CD14-positive monocyte (primary cell): Measurements from ENCODE around the gene KMT2E. TPM values are rescaled to one million over a fixed set of nuclear protein-coding genes. Genes with fewer than 3 reads are reported as not detected.

Experiments used
- DNase-seq, 3 donors: peaks; one replicate each; pipeline ENCODE4 v3.0.0-alpha.2; 2011 to 2022
- H2AFZ ChIP-seq: 2 replicates; pipeline ENCODE4 v1.6.0; 2012; ENCODE audit warnings: mild to moderate bottlenecking, low read depth, low read length, inconsistent platforms; ENCODE audit not compliant: insufficient read depth, poor library complexity, severe bottlenecking
- H3K27ac ChIP-seq, 2 donors: 1 replicate in 1 of 2; 2 replicates in 1 of 2; pipeline ENCODE4 v1.5.1; 2012 to 2013; ENCODE audit warnings: low read length in 2 of 2, control low read depth in 1 of 2, inconsistent platforms in 1 of 2, low read depth in 1 of 2, mild to moderate bottlenecking in 1 of 2
- H3K27me3 ChIP-seq, 2 donors: one replicate each; pipeline versions ENCODE4 v1.6.0 to v1.6.1; 2011 to 2013; ENCODE audit warnings: low read length in 2 of 2; ENCODE audit not compliant: control insufficient read depth in 2 of 2, insufficient read depth in 2 of 2
- H3K36me3 ChIP-seq, 2 donors: replicated peaks in 1 of 2; 1 replicate in 1 of 2; 2 replicates in 1 of 2; pipeline versions ENCODE4 v1.5.1 to v1.6.1; 2012 to 2013; ENCODE audit warnings: low read length in 2 of 2, control low read depth in 1 of 2, inconsistent platforms in 1 of 2, mild to moderate bottlenecking in 1 of 2; ENCODE audit not compliant: insufficient read depth in 2 of 2, control insufficient read depth in 1 of 2
- H3K4me1 ChIP-seq, 2 donors: 1 replicate in 1 of 2; 2 replicates in 1 of 2; pipeline versions ENCODE4 v1.5.1 to v1.6.1; 2012 to 2013; ENCODE audit warnings: low read length in 2 of 2, control low read depth in 1 of 2, inconsistent platforms in 1 of 2, mild to moderate bottlenecking in 1 of 2, moderate library complexity in 1 of 2; ENCODE audit not compliant: insufficient read depth in 2 of 2, control insufficient read depth in 1 of 2
- H3K4me2 ChIP-seq: replicated peaks from 2 replicates; pipeline ENCODE3; 2012; ENCODE audit warnings: low read length, moderate library complexity, mild to moderate bottlenecking; ENCODE audit not compliant: poor library complexity, severe bottlenecking; ENCODE audit errors: extremely low read depth
- H3K4me3 ChIP-seq, 3 experiments: fragments of 200-600 bp in 1 of 3; sonication (generic) in 1 of 3; replicated peaks in 1 of 3; 1 replicate in 2 of 3; 2 replicates in 1 of 3; pipeline ENCODE4 v1.5.1; 2011 to 2013; ENCODE audit warnings: low read length in 3 of 3, mild to moderate bottlenecking in 3 of 3, control low read depth in 2 of 3, low read depth in 2 of 3, inconsistent platforms in 1 of 3, moderate library complexity in 1 of 3
- H3K79me2 ChIP-seq: 2 replicates; pipeline ENCODE4 v1.6.0; 2012; ENCODE audit warnings: mild to moderate bottlenecking, control low read depth, inconsistent platforms, low read length, moderate library complexity; ENCODE audit not compliant: insufficient read depth
- H3K9ac ChIP-seq: 2 replicates; pipeline ENCODE4 v1.6.0; 2017; ENCODE audit warnings: low read length, mild to moderate bottlenecking; ENCODE audit not compliant: insufficient read depth, poor library complexity, severe bottlenecking
- H3K9me3 ChIP-seq, 2 donors: replicated peaks in 1 of 2; 1 replicate in 1 of 2; 2 replicates in 1 of 2; pipeline versions ENCODE4 v1.5.1 to v1.6.1; 2012 to 2013; ENCODE audit warnings: low read length in 2 of 2, control low read depth in 1 of 2; ENCODE audit not compliant: control insufficient read depth in 1 of 2, insufficient read depth in 1 of 2
- H4K20me1 ChIP-seq: 2 replicates; pipeline ENCODE4 v1.6.0; 2012; ENCODE audit warnings: mild to moderate bottlenecking, low read length, control low read depth, moderate library complexity; ENCODE audit not compliant: insufficient read depth
- H3K27ac Mint-ChIP-seq, 7 donors: one replicate each; pipeline ENCODE4 v1.8.0; 2020; ENCODE audit warnings: mild to moderate bottlenecking in 7 of 7, mixed read lengths in 7 of 7, moderate library complexity in 6 of 7, inconsistent platforms in 2 of 7
- H3K27me3 Mint-ChIP-seq, 3 donors: one replicate each; pipeline ENCODE4 v1.8.0; 2021 to 2022; ENCODE audit warnings: low read depth in 3 of 3, mild to moderate bottlenecking in 3 of 3, mixed read lengths in 3 of 3, moderate library complexity in 3 of 3, inconsistent platforms in 1 of 3
- H3K36me3 Mint-ChIP-seq, 2 donors: one replicate each; pipeline ENCODE4 v1.8.0; 2020; ENCODE audit warnings: mixed read lengths in 2 of 2, inconsistent platforms in 1 of 2, mild to moderate bottlenecking in 1 of 2
- H3K4me1 Mint-ChIP-seq: one replicate; pipeline ENCODE4 v1.8.0; 2020; ENCODE audit warnings: mild to moderate bottlenecking, mixed read lengths
- H3K4me3 Mint-ChIP-seq, 2 donors: one replicate each; pipeline ENCODE4 v1.8.0; 2020; ENCODE audit warnings: mild to moderate bottlenecking in 2 of 2, mixed read lengths in 2 of 2, moderate library complexity in 1 of 2
- H3K9me3 Mint-ChIP-seq, 7 donors: one replicate each; pipeline ENCODE4 v1.8.0; 2020 to 2022; ENCODE audit warnings: mixed read lengths in 7 of 7, mild to moderate bottlenecking in 6 of 7, moderate library complexity in 6 of 7, inconsistent platforms in 2 of 7
- CTCF ChIP-seq: fragments of 200-600 bp; IDR thresholded peaks from one replicate; pipeline ENCODE4 v1.8.0; 2022; ENCODE audit warnings: antibody characterized with exemption, mild to moderate bottlenecking
- WGBS: methylation state at CpG from one replicate; pipeline ENCODE4 v1.1.5; 2013; ENCODE audit warnings: missing lambda C conversion rate; ENCODE audit not compliant: insufficient coverage; 5-methylcytosine and 5-hydroxymethylcytosine counted together
- intact Hi-C, 2 donors: fragments of 100-400 bp; cut with micrococcal nuclease; formaldehyde crosslinking; loops; one replicate each; pipeline versions ENCODE4 v1.15.0 to v1.15.1; 2023
- polyA plus RNA-seq, 3 donors: library from polyadenylated mRNA; depleted of rRNA in 1 of 3; unstranded in 2 of 3; stranded (reverse) in 1 of 3; fragments of 300-500 nt in 2 of 3; fragments of >200 nt in 1 of 3; fragmentation: Illumina TruSeq in 2 of 3; gene quantifications; 1 replicate in 2 of 3; 2 replicates in 1 of 3; pipeline ENCODE4 v1.2.3, GENCODE V29; 2012 to 2021

Gene KMT2E
- polyA plus RNA-seq, 3 donors: 21.5 to 58.0 (median 33.1) TPM

GRCh38 chr7:105112440-105113418 lies 98.7 kb downstream of the KMT2E start:
- no peak overlapping the region for H3K4me2 ChIP-seq
- no peaks in the 10 kb centered on the region for H3K27me3 ChIP-seq
- H3K36me3 ChIP-seq: peaks cover 80 to 100% of the 10 kb centered on the region in 2 donors
- intact Hi-C loops: no loop called here
- no peaks in the 10 kb centered on the region for H3K9me3 ChIP-seq
- H3K79me2 ChIP-seq: peaks cover 8% of the 10 kb centered on the region
- no peak overlapping the region for H3K27ac ChIP-seq
- WGBS: 98% methylated on average over 11 of the region's 11 CpGs
- Mint-ChIP-seq H3K9me3 (no peaks in the 10 kb centered on the region), H3K27ac (peak overlapping the region in 5 of 7 donors; percentile 8 to 85 (median 22)), H3K4me3 (no peak overlapping the region), H3K27me3 (peaks cover 0 to 2% (median 0%) of the 10 kb centered on the region in 3 donors), H3K4me1 (no peaks in the 10 kb centered on the region), H3K36me3 (peaks cover 63 to 87% of the 10 kb centered on the region in 2 donors)
- peaks cover 92% of the 10 kb centered on the region for H4K20me1 ChIP-seq
- H3K4me3 ChIP-seq: no peak overlapping the region
- DNase-seq: no peak
- H3K4me1 ChIP-seq: no peaks in the 10 kb centered on the region
- H3K9ac ChIP-seq: no peak overlapping the region
- no peak for TF ChIP-seq CTCF
- no peak overlapping the region for H2AFZ ChIP-seq

GRCh38 chr7:105118612-105119600 lies 104.9 kb downstream of the KMT2E start:
- H3K27ac ChIP-seq: no peak overlapping the region
- Mint-ChIP-seq H3K27ac (peak overlapping the region in 1 of 7 donors; percentile 51), H3K4me3 (no peak overlapping the region), H3K27me3 (no peaks in the 10 kb centered on the region), H3K9me3 (no peaks in the 10 kb centered on the region), H3K36me3 (peaks cover 38 to 58% of the 10 kb centered on the region in 2 donors), H3K4me1 (peaks cover 4% of the 10 kb centered on the region)
- WGBS: 78% methylated on average over 5 of the region's 9 CpGs
- no peak overlapping the region for H3K4me2 ChIP-seq
- no peak overlapping the region for H2AFZ ChIP-seq
- H3K9me3 ChIP-seq: no peaks in the 10 kb centered on the region
- no peaks in the 10 kb centered on the region for H3K79me2 ChIP-seq
- H3K9ac ChIP-seq: no peak overlapping the region
- no peak for TF ChIP-seq CTCF
- H3K27me3 ChIP-seq: no peaks in the 10 kb centered on the region
- no peak for DNase-seq
- H3K4me1 ChIP-seq: no peaks in the 10 kb centered on the region
- intact Hi-C loops: no loop called here
- H3K4me3 ChIP-seq: no peak overlapping the region
- peaks cover 48% of the 10 kb centered on the region for H4K20me1 ChIP-seq
- H3K36me3 ChIP-seq: peaks cover 28 to 85% of the 10 kb centered on the region in 2 donors
